Esophagus muscularis mucosa (tissue), 4 donors: ENCODE measurements around the gene LCE1D. TPM values are rescaled to one million over a fixed set of nuclear protein-coding genes. Genes with fewer than 3 reads are reported as not detected.

ENCODE experiments used
- DNase-seq: peaks from one replicate; pipeline ENCODE4 v3.0.0-alpha.2; 2017; ENCODE audit errors: extremely low spot score
- H3K27ac ChIP-seq, 4 donors: fragments of 200-600 bp; sonication (generic); replicated peaks in 1 of 4; 1 replicate in 3 of 4; 2 replicates in 1 of 4; pipeline ENCODE4 v1.5.1; 2016 to 2019; ENCODE audit warnings: mild to moderate bottlenecking in 1 of 4
- H3K27me3 ChIP-seq, 4 donors: fragments of 200-600 bp; sonication (generic); one replicate each; pipeline versions ENCODE4 v1.5.1 to v1.6.0; 2016 to 2019
- H3K36me3 ChIP-seq, 4 donors: fragments of 200-600 bp; sonication (generic); one replicate each; pipeline ENCODE4 v1.5.1; 2016 to 2019
- H3K4me1 ChIP-seq, 4 donors: fragments of 200-600 bp; sonication (generic); one replicate each; pipeline ENCODE4 v1.5.1; 2016 to 2019
- H3K4me3 ChIP-seq, 4 donors: fragments of 200-600 bp; sonication (generic); 1 replicate in 2 of 4; 2 replicates in 2 of 4; pipeline ENCODE4 v1.5.1; 2016 to 2019; ENCODE audit warnings: mild to moderate bottlenecking in 4 of 4, moderate library complexity in 1 of 4
- H3K9me3 ChIP-seq, 4 donors: fragments of 200-600 bp; sonication (generic); 1 replicate in 3 of 4; 2 replicates in 1 of 4; pipeline ENCODE4 v1.5.1; 2016 to 2019
- CTCF ChIP-seq, 3 experiments: fragments of 200-600 bp in 2 of 3; fragments of 450-650 bp in 1 of 3; sonication (generic) in 2 of 3; IDR thresholded peaks; one replicate each; pipeline ENCODE4 v1.5.1; 2017 to 2019; ENCODE audit warnings: antibody characterized with exemption in 3 of 3, mild to moderate bottlenecking in 2 of 3, moderate library complexity in 1 of 3
- EP300 ChIP-seq: sonication (generic); formaldehyde crosslinking; IDR thresholded peaks from one replicate; pipeline ENCODE4 v1.6.1; 2017; ENCODE audit warnings: antibody characterized with exemption
- POLR2A ChIP-seq: fragments of 450-650 bp; IDR thresholded peaks from one replicate; pipeline ENCODE4 v1.6.1; 2017; ENCODE audit warnings: antibody characterized with exemption, moderate library complexity, mild to moderate bottlenecking, low read depth
- POLR2AphosphoS5 ChIP-seq, 2 donors: sonication (generic); formaldehyde crosslinking; IDR thresholded peaks; one replicate each; pipeline ENCODE4 v1.6.1; 2017; ENCODE audit warnings: antibody characterized with exemption in 2 of 2
- WGBS: methylation state at CpG from one replicate; pipeline ENCODE4 v1.1.5; 2018; 5-methylcytosine and 5-hydroxymethylcytosine counted together
- intact Hi-C: fragments of 100-400 bp; cut with DNase I; formaldehyde crosslinking; loops from one replicate; pipeline ENCODE4 v1.15.1; 2023
- total RNA-seq, 4 donors: library from RNA; depleted of rRNA; stranded (reverse); fragments of >200 nt; gene quantifications; one replicate each; pipeline versions ENCODE4 v1.1.0 to v1.2.1, GENCODE V29; 2016

Gene LCE1D
- total RNA-seq, 4 donors from 2014 or later = not detected

- Histone ChIP-seq H3K9me3 (no peaks in the 10 kb centered on the region), H3K36me3 (no peaks in the 10 kb centered on the region), H3K27ac (no peak overlapping the region), H3K4me3 (no peak overlapping the region), H3K27me3 (peaks cover 0 to 6% (median 0%) of the 10 kb centered on the region in 4 donors), H3K4me1 (no peaks in the 10 kb centered on the region)
- intact Hi-C loops = no loop called here
- no peak for TF ChIP-seq POLR2A
- no peak for TF ChIP-seq CTCF (IDR thresholded peaks at IDR 0.05)
- no peak for TF ChIP-seq POLR2AphosphoS5 (IDR thresholded peaks at IDR 0.05)
- TF ChIP-seq EP300 = no peak
- no peak for DNase-seq
Measured at GRCh38 chr1:152824964-152825363, 28.4 kb downstream of the LCE1D start.

GRCh38 chr1:152827173-152827572 lies 30.7 kb downstream of the LCE1D start, which contains the start of gene LCE1A:
TSS of gene LCE1A (plus strand) at chr1:152827473. CDS start at chr1:152827473, 0 bp downstream.
- no peak for TF ChIP-seq POLR2AphosphoS5 (IDR thresholded peaks at IDR 0.05)
- TF ChIP-seq CTCF (IDR thresholded peaks at IDR 0.05) = no peak
- no peak for TF ChIP-seq POLR2A
- no peak for TF ChIP-seq EP300
- intact Hi-C loops = no loop called here
- no peak for DNase-seq
- no peak within 1 kb of the TSS for H3K4me3 ChIP-seq
- peaks cover 0 to 6% (median 0%) of the 10 kb centered on the region in 4 donors for H3K27me3 ChIP-seq
- H3K4me1 ChIP-seq = no peaks in the 10 kb centered on the region
- 85% methylated on average over 2 of the region's 2 CpGs for WGBS
- H3K36me3 ChIP-seq = no peaks in the 10 kb centered on the region
- no peak within 1 kb of the TSS for H3K27ac ChIP-seq
- H3K9me3 ChIP-seq = no peaks in the 10 kb centered on the region

GRCh38 chr1:152836870-152837269 lies 40.3 kb downstream of the LCE1D start:
- Histone ChIP-seq H3K4me1 (no peaks in the 10 kb centered on the region), H3K36me3 (no peaks in the 10 kb centered on the region), H3K27ac (no peak overlapping the region), H3K4me3 (no peak overlapping the region), H3K9me3 (no peaks in the 10 kb centered on the region), H3K27me3 (no peaks in the 10 kb centered on the region)
- whole genome bisulfite sequencing = 61% methylated on average over 2 of the region's 2 CpGs
- intact Hi-C loops = no loop called here
- DNase-seq = no peak
- TF ChIP-seq POLR2AphosphoS5 (IDR thresholded peaks at IDR 0.05) = no peak
- TF ChIP-seq CTCF (IDR thresholded peaks at IDR 0.05) = no peak
- no peak for TF ChIP-seq POLR2A
- no peak for TF ChIP-seq EP300

DNA sequence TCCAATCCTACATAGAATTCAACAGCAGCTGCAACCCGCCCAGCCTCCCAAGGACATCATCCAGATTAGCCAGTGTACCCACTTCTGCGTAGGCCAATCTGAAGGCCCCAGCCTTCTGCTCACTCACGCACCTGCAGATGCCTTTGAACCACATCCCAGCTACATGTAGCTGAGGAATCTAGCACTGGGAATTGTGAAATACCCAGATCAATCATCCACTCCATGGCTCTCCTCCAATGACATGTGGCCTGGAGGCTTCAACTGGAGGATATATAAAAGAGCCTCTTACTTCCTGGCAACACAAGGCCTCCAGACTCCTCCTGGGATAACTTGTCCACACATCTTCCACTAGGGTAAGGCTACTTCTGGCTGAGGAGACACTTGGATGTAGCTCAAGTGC lies 46.0 kb downstream of the LCE1D start, which contains the start of gene LCE6A:
Gene LCE6A, plus strand, starts transcription at position 301 of the 400 bp plus-strand sequence. CDS start 665 bp downstream, outside the sequence.
- no peaks in the 10 kb centered on the region for H3K4me1 ChIP-seq
- H3K27me3 ChIP-seq = no peaks in the 10 kb centered on the region
- no peak for DNase-seq
- H3K27ac ChIP-seq = no peak within 1 kb of the TSS
- TF ChIP-seq CTCF (IDR thresholded peaks at IDR 0.05) = no peak
- TF ChIP-seq EP300 = no peak
- no peak for TF ChIP-seq POLR2A
- no peak for TF ChIP-seq POLR2AphosphoS5 (IDR thresholded peaks at IDR 0.05)
- H3K4me3 ChIP-seq = no peak within 1 kb of the TSS
- H3K36me3 ChIP-seq = no peaks in the 10 kb centered on the region
- no peaks in the 10 kb centered on the region for H3K9me3 ChIP-seq
- intact Hi-C loops = no loop called here
- WGBS = 94% methylated on average over 3 of the region's 3 CpGs

Other genes starting within 250 kb of the LCE1D start
- not detected for gene LCE3E, start 229.9 kb upstream of the LCE1D start, total RNA-seq
- gene LCE3D, start 216.2 kb upstream of the LCE1D start, total RNA-seq = not detected
- gene LCE3C, start 196.5 kb upstream of the LCE1D start, total RNA-seq = not detected
- not detected for gene LCE3B, start 182.9 kb upstream of the LCE1D start, total RNA-seq
- not detected for gene LCE3A, start 173.6 kb upstream of the LCE1D start, total RNA-seq
- gene LCE2D, start 133.3 kb upstream of the LCE1D start, total RNA-seq = not detected
- not detected for gene LCE2C, start 121.4 kb upstream of the LCE1D start, total RNA-seq
- gene LCE2B, start 110.6 kb upstream of the LCE1D start, total RNA-seq = not detected
- gene LCE2A, start 98.4 kb upstream of the LCE1D start, total RNA-seq = not detected
- gene LCE4A, start 88.6 kb upstream of the LCE1D start, total RNA-seq = not detected
- not detected for gene KPRP, start 38.7 kb upstream of the LCE1D start, total RNA-seq
- not detected for gene LCE1F, start 21.6 kb upstream of the LCE1D start, total RNA-seq
- gene LCE1E, start 10.5 kb upstream of the LCE1D start, total RNA-seq = not detected
- gene LCE1C, start 9.9 kb downstream of the LCE1D start, total RNA-seq = not detected
- not detected for gene LCE1B, start 15.2 kb downstream of the LCE1D start, total RNA-seq
- gene LCE1A, start 30.8 kb downstream of the LCE1D start, total RNA-seq = not detected
- not detected for gene LCE6A, start 46.1 kb downstream of the LCE1D start, total RNA-seq
- not detected for gene LCE7A, start 63.3 kb downstream of the LCE1D start, total RNA-seq
- not detected for gene SMCP, start 81.6 kb downstream of the LCE1D start, total RNA-seq
- gene IVL, start 111.8 kb downstream of the LCE1D start, total RNA-seq = not detected
- not detected for gene SPRR5, start 150.5 kb downstream of the LCE1D start, total RNA-seq
- not detected for gene SPRR4, start 173.9 kb downstream of the LCE1D start, total RNA-seq
- gene SPRR1A, start 187.4 kb downstream of the LCE1D start, total RNA-seq = not detected
- 1 to 10 TPM in 2 of 4 donors, not detected in 2; 1.6 to 5.0 TPM for gene SPRR3, start 205.0 kb downstream of the LCE1D start, total RNA-seq
- gene SPRR1B, start 234.5 kb downstream of the LCE1D start, total RNA-seq = not detected
- 1 to 10 TPM in 1 of 4 donors, under 1 TPM in 1, not detected in 2; 0.57 to 1.7 TPM for gene SPRR2D, start 244.4 kb downstream of the LCE1D start, total RNA-seq